Liver (tissue), 9 donors: ENCODE measurements around the gene RET. TPM values are rescaled to one million over a fixed set of nuclear protein-coding genes. Genes with fewer than 3 reads are reported as not detected.

Experiments used
- DNase-seq: peaks from one replicate; pipeline ENCODE4 v3.0.0-alpha.2; 2017; ENCODE audit warnings: low spot score
- H3K27ac ChIP-seq, 2 donors: one replicate each; pipeline ENCODE4 v1.7.0; 2013; ENCODE audit warnings: inconsistent platforms in 2 of 2, low read length in 2 of 2, control low read depth in 1 of 2, low read depth in 1 of 2, mild to moderate bottlenecking in 1 of 2
- H3K27me3 ChIP-seq, 4 donors: one replicate each; pipeline versions ENCODE4 v1.6.1 to v1.7.0; 2013; ENCODE audit warnings: low read length in 3 of 4, inconsistent platforms in 1 of 4, mild to moderate bottlenecking in 1 of 4, moderate library complexity in 1 of 4; ENCODE audit not compliant: control insufficient read depth in 4 of 4, insufficient read depth in 4 of 4
- H3K36me3 ChIP-seq, 4 donors: one replicate each; pipeline versions ENCODE4 v1.6.1 to v1.7.0; 2013; ENCODE audit warnings: low read length in 3 of 4, mild to moderate bottlenecking in 3 of 4, low read depth in 1 of 4, moderate library complexity in 1 of 4; ENCODE audit not compliant: control insufficient read depth in 4 of 4, insufficient read depth in 3 of 4
- H3K4me1 ChIP-seq, 4 donors: one replicate each; pipeline versions ENCODE4 v1.6.1 to v1.7.0; 2013; ENCODE audit warnings: low read length in 3 of 4, mild to moderate bottlenecking in 3 of 4, moderate library complexity in 1 of 4; ENCODE audit not compliant: control insufficient read depth in 4 of 4, insufficient read depth in 4 of 4
- H3K4me3 ChIP-seq, 3 donors: one replicate each; pipeline versions ENCODE4 v1.6.1 to v1.7.0; 2013; ENCODE audit warnings: low read length in 3 of 3, control low read depth in 1 of 3, low read depth in 1 of 3, mild to moderate bottlenecking in 1 of 3
- H3K9ac ChIP-seq, 2 donors: one replicate each; pipeline ENCODE4 v1.7.0; 2013; ENCODE audit warnings: low read length in 2 of 2, mild to moderate bottlenecking in 2 of 2, moderate library complexity in 2 of 2, control low read depth in 1 of 2, low read depth in 1 of 2
- H3K9me3 ChIP-seq, 4 donors: one replicate each; pipeline versions ENCODE4 v1.6.1 to v1.7.0; 2013; ENCODE audit warnings: low read length in 3 of 4; ENCODE audit not compliant: control insufficient read depth in 4 of 4
- ATF3 ChIP-seq: IDR thresholded peaks from 2 replicates; pipeline ENCODE4 v1.6.1; 2016; ENCODE audit warnings: antibody characterized with exemption
- CTCF ChIP-seq: fragments of 150-350 bp; IDR thresholded peaks from 2 replicates; pipeline ENCODE4 v1.5.1; 2017; ENCODE audit warnings: improper control_type of control experiment, low read depth, low read length; ENCODE audit not compliant: missing input control
- EGR1 ChIP-seq, 2 donors: IDR thresholded peaks; 2 replicates each; pipeline ENCODE4 v1.6.1; 2016 to 2018; ENCODE audit warnings: antibody characterized with exemption in 2 of 2, low read depth in 2 of 2
- FOXA1 ChIP-seq: IDR thresholded peaks from 2 replicates; pipeline ENCODE4 v1.6.1; 2016; ENCODE audit warnings: antibody characterized with exemption
- GABPA ChIP-seq, 2 donors: IDR thresholded peaks in 1 of 2; conservative IDR thresholded peaks in 1 of 2; 2 replicates each; pipeline ENCODE4 v1.6.1; 2016; ENCODE audit warnings: antibody characterized with exemption in 2 of 2, mild to moderate bottlenecking in 1 of 2, moderate library complexity in 1 of 2
- HNF4A ChIP-seq, 2 donors: conservative IDR thresholded peaks; 2 replicates each; pipeline ENCODE4 v1.6.1; 2016; ENCODE audit warnings: antibody characterized with exemption in 2 of 2, mild to moderate bottlenecking in 2 of 2
- HNF4G ChIP-seq: IDR thresholded peaks from 2 replicates; pipeline ENCODE4 v1.6.1; 2016; ENCODE audit warnings: antibody characterized with exemption
- JUND ChIP-seq, 2 donors: IDR thresholded peaks; 2 replicates each; pipeline ENCODE4 v1.6.1; 2016; ENCODE audit warnings: antibody characterized with exemption in 2 of 2
- MAX ChIP-seq: IDR thresholded peaks from 2 replicates; pipeline ENCODE4 v1.6.1; 2016; ENCODE audit warnings: antibody characterized with exemption
- NR2F2 ChIP-seq: IDR thresholded peaks from 2 replicates; pipeline ENCODE4 v1.6.1; 2016; ENCODE audit warnings: antibody characterized with exemption
- RAD21 ChIP-seq, 2 donors: IDR thresholded peaks; 2 replicates each; pipeline ENCODE4 v1.6.1; 2016; ENCODE audit warnings: antibody characterized with exemption in 2 of 2, mild to moderate bottlenecking in 2 of 2
- REST ChIP-seq: IDR thresholded peaks from 2 replicates; pipeline ENCODE4 v1.6.1; 2016; ENCODE audit warnings: antibody characterized with exemption, mild to moderate bottlenecking
- RXRA ChIP-seq, 2 donors: IDR thresholded peaks; 2 replicates each; pipeline ENCODE4 v1.6.1; 2017 to 2018; ENCODE audit warnings: antibody characterized with exemption in 2 of 2, mild to moderate bottlenecking in 1 of 2
- SP1 ChIP-seq: IDR thresholded peaks from 2 replicates; pipeline ENCODE4 v1.6.1; 2018; ENCODE audit warnings: antibody characterized with exemption, mild to moderate bottlenecking
- TAF1 ChIP-seq: conservative IDR thresholded peaks from 2 replicates; pipeline ENCODE4 v1.6.1; 2016; ENCODE audit warnings: antibody characterized with exemption, mild to moderate bottlenecking
- YY1 ChIP-seq: IDR thresholded peaks from 2 replicates; pipeline ENCODE4 v1.6.1; 2016; ENCODE audit warnings: antibody characterized with exemption, mild to moderate bottlenecking
- WGBS: extraction: QIAGEN DNeasy Blood & Tissue Kit; methylation state at CpG from one replicate; pipeline ENCODE4 v1.1.7; 2013; 5-methylcytosine and 5-hydroxymethylcytosine counted together
- polyA plus RNA-seq, 2 donors: library from polyadenylated mRNA; stranded (reverse) in 1 of 2; unstranded in 1 of 2; fragments of 200-250 nt in 1 of 2; fragments of >200 nt in 1 of 2; fragmentation: Nextera tagmentation in 1 of 2; extraction: Ambion mirVana in 1 of 2; gene quantifications; one replicate each; pipeline versions ENCODE4 v1.2.1 to v1.2.3, GENCODE V29; 2013 to 2015
- total RNA-seq, 2 donors: library from RNA; depleted of rRNA; stranded (reverse); fragments of >200 nt; gene quantifications; one replicate each; pipeline ENCODE4 v1.2.3, GENCODE V29; 2014
- TF ChIP-seq, protein P1 (sequence below): IDR thresholded peaks from 2 replicates; pipeline ENCODE4 v1.6.1; 2016; ENCODE audit warnings: antibody characterized with exemption
- donor health status: healthy.
- donor health status: healthy.
- donor health status: healthy.
- donor health status: healthy.
- donor health status: healthy.

The RET gene
- total and polyA plus RNA-seq, 4 donors, result 0.09 to 2.5 (median 0.33) TPM; not detected in 1

GRCh38 chr10:43055991-43056567 is 20.8 kb upstream of the RET start:
- H3K9ac ChIP-seq, result no peak overlapping the region
- TF ChIP-seq EGR1 (IDR thresholded peaks at IDR 0.05; ENCODE audit: low read depth in 2 of 2), result no peak
- no peak for TF ChIP-seq JUND (IDR thresholded peaks at IDR 0.05)
- TF ChIP-seq TAF1, result no peak
- TF ChIP-seq, protein P1, sequence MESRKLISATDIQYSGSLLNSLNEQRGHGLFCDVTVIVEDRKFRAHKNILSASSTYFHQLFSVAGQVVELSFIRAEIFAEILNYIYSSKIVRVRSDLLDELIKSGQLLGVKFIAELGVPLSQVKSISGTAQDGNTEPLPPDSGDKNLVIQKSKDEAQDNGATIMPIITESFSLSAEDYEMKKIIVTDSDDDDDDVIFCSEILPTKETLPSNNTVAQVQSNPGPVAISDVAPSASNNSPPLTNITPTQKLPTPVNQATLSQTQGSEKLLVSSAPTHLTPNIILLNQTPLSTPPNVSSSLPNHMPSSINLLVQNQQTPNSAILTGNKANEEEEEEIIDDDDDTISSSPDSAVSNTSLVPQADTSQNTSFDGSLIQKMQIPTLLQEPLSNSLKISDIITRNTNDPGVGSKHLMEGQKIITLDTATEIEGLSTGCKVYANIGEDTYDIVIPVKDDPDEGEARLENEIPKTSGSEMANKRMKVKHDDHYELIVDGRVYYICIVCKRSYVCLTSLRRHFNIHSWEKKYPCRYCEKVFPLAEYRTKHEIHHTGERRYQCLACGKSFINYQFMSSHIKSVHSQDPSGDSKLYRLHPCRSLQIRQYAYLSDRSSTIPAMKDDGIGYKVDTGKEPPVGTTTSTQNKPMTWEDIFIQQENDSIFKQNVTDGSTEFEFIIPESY, result no peak
- no peak for TF ChIP-seq MAX
- TF ChIP-seq RAD21 (IDR thresholded peaks at IDR 0.05), result no peak
- TF ChIP-seq SP1, result no peak
- no peak for TF ChIP-seq REST
- no peak for TF ChIP-seq CTCF
- no peak for TF ChIP-seq YY1
- no peak for TF ChIP-seq HNF4G
- TF ChIP-seq HNF4A (conservative IDR thresholded peaks at IDR 0.05), result peak in 1 of 2 donors; percentile 17
- peak in 1 of 2 donors; percentile 49 for TF ChIP-seq RXRA (IDR thresholded peaks at IDR 0.05)
- no peak for TF ChIP-seq NR2F2
- TF ChIP-seq GABPA (IDR thresholded peaks at IDR 0.05 in 1 of 2, conservative IDR thresholded peaks at IDR 0.05 in 1 of 2), result no peak
- no peak for TF ChIP-seq FOXA1
- no peak for TF ChIP-seq ATF3
- H3K27me3 ChIP-seq, result no peaks in the 10 kb centered on the region
- DNase-seq, result no peak
- H3K4me1 ChIP-seq, result peaks cover 15 to 53% (median 44%) of the 10 kb centered on the region in 4 donors
- H3K27ac ChIP-seq, result peak overlapping the region in 1 of 2 donors; percentile 11
- no peaks in the 10 kb centered on the region for H3K9me3 ChIP-seq
- 63% methylated on average over 2 of the region's 2 CpGs for WGBS
- H3K36me3 ChIP-seq, result no peaks in the 10 kb centered on the region
- no peak overlapping the region for H3K4me3 ChIP-seq
